DND-41 (cell line): ENCODE data around the gene CARMIL1.

Source experiments
- ATAC-seq: fragments of 200-7000 bp; cut with Tn5 transposase; 3 replicates; pipeline ENCODE4 v1.9.1; 2021; ENCODE audit warnings: low read depth; ENCODE audit not compliant: insufficient read depth
- DNase-seq: peaks from one replicate; pipeline ENCODE4 v3.0.0-alpha.2; 2020
- H2AFZ ChIP-seq: 2 replicates; pipeline ENCODE4 v1.6.0; 2012; ENCODE audit warnings: low read depth, low read length
- H3K27ac ChIP-seq: 2 replicates; pipeline ENCODE4 v1.5.1; 2012; ENCODE audit warnings: low read length, inconsistent platforms
- H3K27me3 ChIP-seq: fragments of 200-600 bp; sonication (generic); 2 replicates; pipeline ENCODE4 v1.6.0; 2012; ENCODE audit warnings: low read length, mild to moderate bottlenecking, inconsistent platforms; ENCODE audit not compliant: insufficient read depth, poor library complexity
- H3K36me3 ChIP-seq: 2 replicates; pipeline ENCODE4 v1.5.1; 2012; ENCODE audit warnings: low read length, inconsistent platforms; ENCODE audit not compliant: insufficient read depth
- H3K4me1 ChIP-seq: 2 replicates; pipeline ENCODE4 v1.5.1; 2012; ENCODE audit warnings: mild to moderate bottlenecking, low read length; ENCODE audit not compliant: insufficient read depth
- H3K4me2 ChIP-seq: 2 replicates; pipeline ENCODE4 v1.6.0; 2012; ENCODE audit warnings: mild to moderate bottlenecking, moderate library complexity, low read length, inconsistent platforms; ENCODE audit not compliant: insufficient read depth
- H3K4me3 ChIP-seq, 2 experiments: fragments of 200-600 bp in 1 of 2; shearing (Covaris generic) in 1 of 2; 2 replicates each; pipeline ENCODE4 v1.5.1; 2012 to 2016; ENCODE audit warnings: inconsistent platforms in 2 of 2, low read length in 2 of 2, mild to moderate bottlenecking in 2 of 2, low read depth in 1 of 2, moderate library complexity in 1 of 2
- H3K79me2 ChIP-seq: 2 replicates; pipeline ENCODE4 v1.6.0; 2012; ENCODE audit warnings: low read length, inconsistent platforms; ENCODE audit not compliant: insufficient read depth
- H3K9ac ChIP-seq: 2 replicates; pipeline ENCODE4 v1.6.0; 2012; ENCODE audit warnings: low read depth, mild to moderate bottlenecking, inconsistent platforms, low read length, moderate library complexity
- H3K9me3 ChIP-seq: 2 replicates; pipeline ENCODE4 v1.5.1; 2012; ENCODE audit warnings: low read length, moderate library complexity, mild to moderate bottlenecking, inconsistent platforms; ENCODE audit not compliant: insufficient read depth, severe bottlenecking
- H4K20me1 ChIP-seq: 2 replicates; pipeline ENCODE4 v1.6.0; 2012; ENCODE audit warnings: low read length; ENCODE audit not compliant: insufficient read depth
- EZH2 ChIP-seq: IDR thresholded peaks from 3 replicates; pipeline ENCODE4 v1.6.1; 2012; ENCODE audit warnings: borderline replicate concordance, low read depth, mild to moderate bottlenecking, moderate library complexity, low read length, inconsistent platforms; ENCODE audit not compliant: severe bottlenecking
- TF ChIP-seq, protein P1 (sequence below): IDR thresholded peaks from 2 replicates; pipeline ENCODE4 v1.5.1; 2012; ENCODE audit warnings: borderline replicate concordance, low read length, moderate library complexity, mild to moderate bottlenecking; ENCODE audit not compliant: poor library complexity, severe bottlenecking; ENCODE audit errors: extremely low read depth

Gene CARMIL1

DNA sequence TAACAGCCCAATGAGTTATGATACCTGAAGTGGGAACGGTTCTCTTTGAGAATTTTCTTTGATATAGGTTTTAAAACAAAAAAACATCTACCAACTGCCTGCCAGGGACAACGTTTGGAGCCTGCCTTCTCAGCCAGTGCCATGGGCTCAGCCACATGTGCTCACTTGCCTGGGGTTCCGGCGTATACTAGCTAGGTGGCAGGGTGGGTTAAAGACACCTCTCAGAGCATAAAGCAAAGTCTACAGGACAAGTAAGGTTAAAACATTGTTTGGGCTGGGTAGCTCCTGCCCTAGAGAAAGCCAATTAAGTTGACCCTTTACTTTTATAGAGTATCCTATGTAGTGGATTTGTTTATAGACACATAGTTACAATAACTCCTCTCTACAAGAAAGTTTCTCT, 334.9 kb downstream of the CARMIL1 start:
- ATAC-seq = no peak
- no peaks in the 10 kb centered on the region for H3K4me1 ChIP-seq

DNA sequence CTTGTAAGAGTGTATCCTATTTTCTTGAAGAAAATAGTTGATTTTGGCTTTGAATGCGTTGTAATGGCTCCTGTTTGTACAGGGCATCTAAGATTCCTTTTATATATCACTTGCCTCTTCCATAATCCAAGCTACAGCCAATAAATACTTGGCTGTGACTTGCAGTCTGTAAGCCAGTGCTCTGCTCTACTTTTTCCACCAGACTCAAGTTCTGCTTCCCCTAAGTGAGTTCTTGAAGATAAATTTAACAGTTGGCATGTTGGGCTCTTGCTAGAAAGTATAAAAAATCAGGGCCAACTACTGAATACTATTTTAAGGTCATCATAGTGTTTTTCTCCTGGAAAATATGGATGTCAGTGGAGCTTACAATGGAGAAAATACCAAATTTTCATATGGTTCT, 336.3 kb downstream of the CARMIL1 start:
- no peak for ATAC-seq
- H3K36me3 ChIP-seq = no peaks in the 10 kb centered on the region

More for the DNA sequence above, 334.9 kb downstream of the CARMIL1 start:
- H2AFZ ChIP-seq = no peak overlapping the region
- no peak for DNase-seq
- no peak overlapping the region for H3K9ac ChIP-seq
- no peaks in the 10 kb centered on the region for H3K9me3 ChIP-seq
- no peaks in the 10 kb centered on the region for H4K20me1 ChIP-seq
- TF ChIP-seq EZH2 = no peak
- TF ChIP-seq, protein P1, sequence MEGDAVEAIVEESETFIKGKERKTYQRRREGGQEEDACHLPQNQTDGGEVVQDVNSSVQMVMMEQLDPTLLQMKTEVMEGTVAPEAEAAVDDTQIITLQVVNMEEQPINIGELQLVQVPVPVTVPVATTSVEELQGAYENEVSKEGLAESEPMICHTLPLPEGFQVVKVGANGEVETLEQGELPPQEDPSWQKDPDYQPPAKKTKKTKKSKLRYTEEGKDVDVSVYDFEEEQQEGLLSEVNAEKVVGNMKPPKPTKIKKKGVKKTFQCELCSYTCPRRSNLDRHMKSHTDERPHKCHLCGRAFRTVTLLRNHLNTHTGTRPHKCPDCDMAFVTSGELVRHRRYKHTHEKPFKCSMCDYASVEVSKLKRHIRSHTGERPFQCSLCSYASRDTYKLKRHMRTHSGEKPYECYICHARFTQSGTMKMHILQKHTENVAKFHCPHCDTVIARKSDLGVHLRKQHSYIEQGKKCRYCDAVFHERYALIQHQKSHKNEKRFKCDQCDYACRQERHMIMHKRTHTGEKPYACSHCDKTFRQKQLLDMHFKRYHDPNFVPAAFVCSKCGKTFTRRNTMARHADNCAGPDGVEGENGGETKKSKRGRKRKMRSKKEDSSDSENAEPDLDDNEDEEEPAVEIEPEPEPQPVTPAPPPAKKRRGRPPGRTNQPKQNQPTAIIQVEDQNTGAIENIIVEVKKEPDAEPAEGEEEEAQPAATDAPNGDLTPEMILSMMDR = no peak
- no peak overlapping the region for H3K27ac ChIP-seq
- no peak overlapping the region for H3K4me2 ChIP-seq
- no peak overlapping the region for H3K4me3 ChIP-seq
- H3K36me3 ChIP-seq = no peaks in the 10 kb centered on the region
- peaks cover 20% of the 10 kb centered on the region for H3K27me3 ChIP-seq
- no peaks in the 10 kb centered on the region for H3K79me2 ChIP-seq

DNA sequence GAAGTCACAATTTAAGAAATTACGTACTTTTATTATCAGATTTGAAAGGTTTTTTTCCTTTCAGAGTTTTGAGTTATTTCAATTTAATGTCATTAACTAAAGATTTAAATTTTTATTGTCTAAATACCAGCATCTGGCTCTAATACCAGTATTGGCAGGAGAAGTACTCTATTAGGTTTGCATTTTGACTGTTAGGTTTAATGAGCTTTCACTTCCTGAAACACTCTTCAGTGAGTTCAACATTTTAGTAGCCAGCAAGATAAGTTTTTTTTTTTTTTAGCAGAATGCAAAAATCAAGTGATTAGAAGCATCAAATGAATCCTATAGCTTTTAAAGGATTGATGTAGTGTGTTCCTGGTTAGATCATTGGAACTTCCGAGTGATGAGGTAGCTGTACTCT, 338.8 kb downstream of the CARMIL1 start:
- H3K4me2 ChIP-seq = no peak overlapping the region
- H3K4me3 ChIP-seq = no peak overlapping the region
- no peak overlapping the region for H3K27ac ChIP-seq
- peaks cover 15% of the 10 kb centered on the region for H3K27me3 ChIP-seq
- DNase-seq (no peak), ATAC-seq (no peak)
- no peaks in the 10 kb centered on the region for H3K4me1 ChIP-seq
- no peaks in the 10 kb centered on the region for H3K9me3 ChIP-seq
- no peaks in the 10 kb centered on the region for H3K79me2 ChIP-seq
- H3K9ac ChIP-seq = no peak overlapping the region
- no peak overlapping the region for H2AFZ ChIP-seq
- H3K36me3 ChIP-seq = no peaks in the 10 kb centered on the region
- TF ChIP-seq, protein P1 = no peak
- TF ChIP-seq EZH2 = no peak
- H4K20me1 ChIP-seq = no peaks in the 10 kb centered on the region; the same call in 1 of the 2 replicates

More for the DNA sequence above, 336.3 kb downstream of the CARMIL1 start:
- H2AFZ ChIP-seq = no peak overlapping the region
- H3K27ac ChIP-seq = no peak overlapping the region
- no peak for DNase-seq
- no peak overlapping the region for H3K4me2 ChIP-seq
- TF ChIP-seq EZH2 = no peak
- TF ChIP-seq, protein P1 = no peak
- H4K20me1 ChIP-seq = no peaks in the 10 kb centered on the region
- H3K79me2 ChIP-seq = no peaks in the 10 kb centered on the region
- no peak overlapping the region for H3K9ac ChIP-seq
- no peak overlapping the region for H3K4me3 ChIP-seq
- peaks cover 15% of the 10 kb centered on the region for H3K27me3 ChIP-seq
- H3K4me1 ChIP-seq = no peaks in the 10 kb centered on the region
- no peaks in the 10 kb centered on the region for H3K9me3 ChIP-seq

DNA sequence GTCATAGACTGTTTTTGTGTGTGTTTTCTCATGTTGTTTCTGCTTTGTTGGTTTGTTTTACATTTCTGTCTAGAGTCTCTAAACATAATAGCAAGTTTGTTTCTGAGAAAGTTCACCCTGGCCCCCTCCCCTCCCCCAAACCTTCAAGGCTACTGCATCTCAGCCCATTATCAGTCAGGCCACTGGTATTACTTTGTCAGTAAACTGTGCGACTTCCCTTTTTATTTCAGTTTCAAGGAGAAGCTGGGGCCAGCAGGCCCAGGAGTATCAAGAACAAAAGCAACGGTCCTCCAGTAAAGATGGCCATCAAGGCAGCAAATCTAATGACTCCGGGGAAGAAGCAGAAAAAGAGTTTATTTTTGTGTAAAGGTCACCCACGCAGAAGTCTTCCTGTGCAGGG, 340.0 kb downstream of the CARMIL1 start:
- no peak overlapping the region for H3K4me2 ChIP-seq
- H3K36me3 ChIP-seq = no peaks in the 10 kb centered on the region
- TF ChIP-seq, protein P1 = no peak
- no peak for TF ChIP-seq EZH2
- no peaks in the 10 kb centered on the region for H3K9me3 ChIP-seq
- DNase-seq = no peak
- no peaks in the 10 kb centered on the region for H3K79me2 ChIP-seq
- H3K4me1 ChIP-seq = no peaks in the 10 kb centered on the region
- peaks cover 12% of the 10 kb centered on the region for H3K27me3 ChIP-seq
- no peak overlapping the region for H3K4me3 ChIP-seq
- no peak overlapping the region for H3K9ac ChIP-seq
- no peak overlapping the region for H3K27ac ChIP-seq
- H2AFZ ChIP-seq = no peak overlapping the region
- H4K20me1 ChIP-seq = no peaks in the 10 kb centered on the region; the same call in 1 of the 2 replicates
- ATAC-seq = no peak
